LNCAP (cell line): ENCODE measurements around the gene BICC1.

Source experiments
- TF ChIP-seq, protein P1 (sequence below): fragments of 450-650 bp; IDR thresholded peaks from 2 replicates; pipeline ENCODE4 v1.5.1; 2017; ENCODE audit warnings: mild to moderate bottlenecking

The BICC1 gene

DNA sequence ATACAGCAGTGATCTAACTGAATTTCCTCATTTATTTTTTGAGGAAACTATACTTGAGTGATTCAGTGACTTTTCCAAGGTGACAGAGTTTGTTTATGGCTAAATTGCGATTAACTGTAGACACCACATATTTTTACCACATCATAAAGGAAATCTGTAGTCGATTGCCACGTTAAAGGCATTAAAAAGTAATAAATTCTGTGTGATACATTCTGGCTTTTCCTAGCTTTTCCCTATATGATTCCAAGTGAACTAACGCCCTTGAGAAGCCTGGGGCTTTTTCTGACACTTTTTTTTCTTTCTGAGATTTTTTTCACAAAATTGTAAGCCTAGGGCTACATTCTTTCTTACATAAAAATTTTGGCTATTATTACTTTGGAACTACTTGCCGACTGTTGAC, 266.9 kb downstream of the BICC1 start:
- TF ChIP-seq, protein P1, sequence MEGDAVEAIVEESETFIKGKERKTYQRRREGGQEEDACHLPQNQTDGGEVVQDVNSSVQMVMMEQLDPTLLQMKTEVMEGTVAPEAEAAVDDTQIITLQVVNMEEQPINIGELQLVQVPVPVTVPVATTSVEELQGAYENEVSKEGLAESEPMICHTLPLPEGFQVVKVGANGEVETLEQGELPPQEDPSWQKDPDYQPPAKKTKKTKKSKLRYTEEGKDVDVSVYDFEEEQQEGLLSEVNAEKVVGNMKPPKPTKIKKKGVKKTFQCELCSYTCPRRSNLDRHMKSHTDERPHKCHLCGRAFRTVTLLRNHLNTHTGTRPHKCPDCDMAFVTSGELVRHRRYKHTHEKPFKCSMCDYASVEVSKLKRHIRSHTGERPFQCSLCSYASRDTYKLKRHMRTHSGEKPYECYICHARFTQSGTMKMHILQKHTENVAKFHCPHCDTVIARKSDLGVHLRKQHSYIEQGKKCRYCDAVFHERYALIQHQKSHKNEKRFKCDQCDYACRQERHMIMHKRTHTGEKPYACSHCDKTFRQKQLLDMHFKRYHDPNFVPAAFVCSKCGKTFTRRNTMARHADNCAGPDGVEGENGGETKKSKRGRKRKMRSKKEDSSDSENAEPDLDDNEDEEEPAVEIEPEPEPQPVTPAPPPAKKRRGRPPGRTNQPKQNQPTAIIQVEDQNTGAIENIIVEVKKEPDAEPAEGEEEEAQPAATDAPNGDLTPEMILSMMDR = no peak

DNA sequence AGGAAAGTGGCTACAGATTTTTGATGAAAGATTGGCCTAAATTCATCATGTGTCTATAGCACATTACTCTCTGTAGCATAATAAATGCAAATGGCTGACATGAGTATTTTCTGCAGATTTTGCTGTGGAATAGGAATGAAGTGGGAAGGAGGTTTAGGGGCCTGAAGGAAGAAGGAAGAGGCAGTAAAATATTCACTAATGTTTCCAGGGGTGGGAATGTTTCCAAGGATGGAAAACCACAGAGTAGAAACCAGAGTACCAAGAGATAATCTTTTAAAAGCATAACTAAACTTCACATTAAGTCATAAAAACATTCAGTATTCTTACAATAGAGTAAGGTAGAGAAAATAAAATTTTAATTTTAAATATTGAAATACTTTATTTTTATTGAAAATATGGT, 267.8 kb downstream of the BICC1 start:
- TF ChIP-seq, protein P1 = no peak

DNA sequence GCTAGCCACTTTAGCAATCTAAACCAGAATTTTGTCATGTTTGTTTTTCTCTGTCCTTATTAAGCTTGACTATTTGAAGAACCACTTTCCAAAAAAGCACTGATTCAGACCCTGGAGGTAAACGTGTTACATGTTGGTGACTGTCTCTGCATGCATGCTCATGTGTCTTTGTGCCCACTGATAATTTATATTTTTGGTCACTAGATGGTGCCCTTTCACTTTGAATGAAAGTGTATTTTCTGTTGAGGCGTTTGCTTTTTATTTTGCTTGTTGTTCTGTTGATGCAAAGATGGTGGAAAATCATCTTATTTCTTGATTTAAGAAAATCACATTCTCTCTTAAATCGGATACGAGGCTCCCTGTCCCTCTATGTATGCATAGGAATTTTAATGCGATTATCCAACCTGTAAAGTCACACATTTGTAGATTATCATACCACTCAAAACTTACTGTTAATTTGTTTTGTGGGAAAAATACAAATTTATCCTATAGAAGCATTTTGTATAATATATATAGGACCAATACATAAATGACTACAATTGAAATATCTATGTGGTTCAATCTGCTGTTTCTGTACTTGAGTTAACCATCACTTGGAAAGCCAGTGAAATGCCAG, 269.3 kb downstream of the BICC1 start:
- TF ChIP-seq, protein P1 = peak; percentile 64

DNA sequence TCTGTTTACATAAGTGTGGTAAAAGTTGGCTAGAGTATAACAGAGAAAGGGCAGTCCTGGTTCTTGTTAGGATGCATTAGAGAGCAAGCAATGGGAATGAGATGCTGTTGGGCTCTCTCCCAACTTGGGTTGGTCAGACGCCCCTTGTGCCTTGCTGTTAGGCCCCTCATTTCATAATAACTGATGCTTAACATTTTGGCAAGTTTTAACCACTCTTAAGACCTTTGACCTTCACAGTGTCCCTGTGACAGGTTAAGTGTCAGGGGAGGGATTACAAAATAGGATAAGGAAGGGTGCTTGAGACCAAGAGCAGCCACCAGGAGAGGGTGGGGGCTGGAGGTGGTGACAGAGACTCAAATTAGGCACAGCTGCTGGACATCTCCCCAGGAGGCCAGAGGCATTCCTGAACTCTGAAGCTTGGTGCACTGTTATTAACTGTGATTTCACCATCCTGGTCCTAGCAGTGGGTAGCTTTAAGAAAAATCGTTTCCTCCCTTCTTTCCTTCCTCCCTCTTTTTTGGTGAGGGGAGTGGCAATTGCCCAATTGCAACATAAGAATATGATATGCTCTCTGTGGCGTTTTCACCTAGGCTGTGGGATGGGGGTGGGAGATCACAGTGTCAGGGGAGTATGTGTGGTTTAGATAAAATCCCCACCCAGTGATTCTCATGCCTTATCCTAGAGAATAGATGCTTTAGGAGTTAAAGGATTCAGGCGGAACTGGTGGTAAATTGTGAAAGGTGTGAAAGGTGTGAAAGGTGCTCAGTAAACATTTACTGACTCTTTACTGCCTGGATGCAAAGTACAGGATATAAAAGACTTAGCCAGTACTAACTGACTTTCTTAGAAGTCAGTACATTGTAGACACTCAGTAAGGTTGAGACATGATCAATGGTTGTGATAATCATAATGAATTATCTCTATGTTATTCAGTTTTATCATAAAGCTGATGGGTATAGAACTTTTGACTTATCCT, 270.5 kb downstream of the BICC1 start:
- TF ChIP-seq, protein P1 = no peak

DNA sequence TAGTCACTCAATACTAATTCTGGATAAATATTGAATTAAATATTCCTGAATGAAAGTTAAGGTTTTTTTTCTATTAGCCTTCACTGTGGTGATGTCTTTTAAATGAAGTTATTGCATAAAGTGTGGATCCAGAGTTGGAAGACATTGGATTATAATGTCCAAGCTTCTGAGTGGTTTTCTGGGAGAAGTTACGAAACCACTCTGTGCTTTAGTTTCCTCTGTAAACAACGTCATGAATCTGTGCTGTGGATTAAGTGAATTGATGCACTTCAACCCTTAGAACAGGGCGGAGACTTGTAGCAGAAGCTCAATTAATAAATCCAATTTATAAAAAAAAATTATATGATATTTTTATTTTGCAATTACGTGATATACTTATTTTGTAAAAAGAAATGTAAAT, 271.7 kb downstream of the BICC1 start:
- TF ChIP-seq, protein P1 = no peak

DNA sequence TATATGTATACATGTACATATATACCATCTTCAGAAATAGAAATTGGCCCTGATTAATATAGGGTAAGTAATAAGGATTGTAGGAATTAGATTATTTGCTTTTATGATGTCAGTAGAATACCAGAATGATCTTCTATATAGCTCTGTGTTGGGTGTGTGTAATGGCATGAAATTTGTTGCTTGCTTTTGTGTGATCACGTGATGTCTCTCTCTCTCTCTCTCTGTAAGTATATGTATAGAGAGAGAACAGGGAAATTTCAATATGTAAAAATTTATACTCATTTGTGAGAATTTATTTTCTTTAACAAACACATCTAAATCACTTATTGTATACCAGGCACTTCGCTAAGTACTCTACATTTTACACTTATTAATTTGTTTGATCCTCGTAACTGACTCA, 272.7 kb downstream of the BICC1 start:
- TF ChIP-seq, protein P1 = no peak

DNA sequence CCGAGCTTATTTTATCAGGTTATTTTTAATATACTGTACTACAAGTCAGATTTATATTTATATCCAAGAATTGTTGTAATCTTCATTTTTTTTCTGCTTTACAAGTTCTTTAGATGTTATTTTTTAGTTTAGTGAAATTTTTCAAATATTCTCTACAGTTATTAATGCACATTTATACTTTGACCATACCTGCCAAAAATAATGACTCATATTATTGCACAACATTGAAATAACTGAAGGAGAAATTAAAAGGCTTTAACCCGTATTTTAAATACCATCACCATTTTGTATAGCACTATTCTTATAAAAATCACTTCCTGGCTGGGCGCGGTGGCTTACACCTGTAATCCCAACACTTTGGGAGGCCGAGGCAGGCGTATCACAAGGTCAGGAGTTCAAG, 278.5 kb downstream of the BICC1 start:
- TF ChIP-seq, protein P1 = no peak
